ENCODE data around the gene LY6G6F. TPM values are rescaled to one million over a fixed set of nuclear protein-coding genes. Genes with fewer than 3 reads are reported as not detected.
A peak's percentile ranks its signal among the peaks of the same experiment; 100 is the strongest.

Gene LY6G6F
- total and polyA plus RNA-seq, 10 of the 15 experiments (the other 5 are each of a cell fraction or from before 2014, with no cell fraction given), result not detected

GRCh38 chr6:31734247-31734820 lies 27.7 kb downstream of the LY6G6F start (continued):
- no peak for TF ChIP-seq CUX1 (IDR thresholded peaks at IDR 0.05; ENCODE audit: insufficient replicate concordance, low read depth, low read length)
- no peak for TF ChIP-seq PAX8 (IDR thresholded peaks at IDR 0.05)
- TF ChIP-seq NFIC (IDR thresholded peaks at IDR 0.05; ENCODE audit: low read depth, low read length), result no peak
- TF ChIP-seq RFX5 (IDR thresholded peaks at IDR 0.05; ENCODE audit: low read depth, low read length), result no peak
- TF ChIP-seq IRF4 (IDR thresholded peaks at IDR 0.05; ENCODE audit: low read depth, low read length), result no peak
- TF ChIP-seq, protein P1, sequence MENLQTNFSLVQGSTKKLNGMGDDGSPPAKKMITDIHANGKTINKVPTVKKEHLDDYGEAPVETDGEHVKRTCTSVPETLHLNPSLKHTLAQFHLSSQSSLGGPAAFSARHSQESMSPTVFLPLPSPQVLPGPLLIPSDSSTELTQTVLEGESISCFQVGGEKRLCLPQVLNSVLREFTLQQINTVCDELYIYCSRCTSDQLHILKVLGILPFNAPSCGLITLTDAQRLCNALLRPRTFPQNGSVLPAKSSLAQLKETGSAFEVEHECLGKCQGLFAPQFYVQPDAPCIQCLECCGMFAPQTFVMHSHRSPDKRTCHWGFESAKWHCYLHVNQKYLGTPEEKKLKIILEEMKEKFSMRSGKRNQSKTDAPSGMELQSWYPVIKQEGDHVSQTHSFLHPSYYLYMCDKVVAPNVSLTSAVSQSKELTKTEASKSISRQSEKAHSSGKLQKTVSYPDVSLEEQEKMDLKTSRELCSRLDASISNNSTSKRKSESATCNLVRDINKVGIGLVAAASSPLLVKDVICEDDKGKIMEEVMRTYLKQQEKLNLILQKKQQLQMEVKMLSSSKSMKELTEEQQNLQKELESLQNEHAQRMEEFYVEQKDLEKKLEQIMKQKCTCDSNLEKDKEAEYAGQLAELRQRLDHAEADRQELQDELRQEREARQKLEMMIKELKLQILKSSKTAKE (IDR thresholded peaks at IDR 0.05; ENCODE audit: low read depth, poor library complexity, severe bottlenecking), result no peak
- no peak for TF ChIP-seq SREBF2 (IDR thresholded peaks at IDR 0.05; ENCODE audit: low read length)
- no peak for TF ChIP-seq ZNF274 (IDR thresholded peaks at IDR 0.05; ENCODE audit: insufficient read depth, insufficient read length)
- TF ChIP-seq MTA2 (IDR thresholded peaks at IDR 0.05; ENCODE audit: low read depth), result peak; percentile 57; the same call in 1 of the 2 replicates
- TF ChIP-seq CREM (IDR thresholded peaks at IDR 0.05; ENCODE audit: low read depth), result no peak
- TF ChIP-seq ATF7 (IDR thresholded peaks at IDR 0.05; ENCODE audit: low read depth), result peak; percentile 95; the same call in 1 of the 2 replicates
- TF ChIP-seq NBN (IDR thresholded peaks at IDR 0.05), result no peak
- no peak for TF ChIP-seq EED (IDR thresholded peaks at IDR 0.05; ENCODE audit: low read depth)
- TF ChIP-seq RB1 (IDR thresholded peaks at IDR 0.05; ENCODE audit: borderline replicate concordance), result no peak
- no peak for TF ChIP-seq TCF3 (IDR thresholded peaks at IDR 0.05; ENCODE audit: borderline replicate concordance, insufficient read depth, low read depth, low read length)
- TF ChIP-seq, protein P2, sequence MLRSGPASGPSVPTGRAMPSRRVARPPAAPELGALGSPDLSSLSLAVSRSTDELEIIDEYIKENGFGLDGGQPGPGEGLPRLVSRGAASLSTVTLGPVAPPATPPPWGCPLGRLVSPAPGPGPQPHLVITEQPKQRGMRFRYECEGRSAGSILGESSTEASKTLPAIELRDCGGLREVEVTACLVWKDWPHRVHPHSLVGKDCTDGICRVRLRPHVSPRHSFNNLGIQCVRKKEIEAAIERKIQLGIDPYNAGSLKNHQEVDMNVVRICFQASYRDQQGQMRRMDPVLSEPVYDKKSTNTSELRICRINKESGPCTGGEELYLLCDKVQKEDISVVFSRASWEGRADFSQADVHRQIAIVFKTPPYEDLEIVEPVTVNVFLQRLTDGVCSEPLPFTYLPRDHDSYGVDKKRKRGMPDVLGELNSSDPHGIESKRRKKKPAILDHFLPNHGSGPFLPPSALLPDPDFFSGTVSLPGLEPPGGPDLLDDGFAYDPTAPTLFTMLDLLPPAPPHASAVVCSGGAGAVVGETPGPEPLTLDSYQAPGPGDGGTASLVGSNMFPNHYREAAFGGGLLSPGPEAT (IDR thresholded peaks at IDR 0.05; ENCODE audit: low read depth), result no peak
- no peak for TF ChIP-seq ZNF217 (IDR thresholded peaks at IDR 0.05)
- no peak for TF ChIP-seq NFXL1 (IDR thresholded peaks at IDR 0.05; ENCODE audit: borderline replicate concordance)
- TF ChIP-seq, protein P3, sequence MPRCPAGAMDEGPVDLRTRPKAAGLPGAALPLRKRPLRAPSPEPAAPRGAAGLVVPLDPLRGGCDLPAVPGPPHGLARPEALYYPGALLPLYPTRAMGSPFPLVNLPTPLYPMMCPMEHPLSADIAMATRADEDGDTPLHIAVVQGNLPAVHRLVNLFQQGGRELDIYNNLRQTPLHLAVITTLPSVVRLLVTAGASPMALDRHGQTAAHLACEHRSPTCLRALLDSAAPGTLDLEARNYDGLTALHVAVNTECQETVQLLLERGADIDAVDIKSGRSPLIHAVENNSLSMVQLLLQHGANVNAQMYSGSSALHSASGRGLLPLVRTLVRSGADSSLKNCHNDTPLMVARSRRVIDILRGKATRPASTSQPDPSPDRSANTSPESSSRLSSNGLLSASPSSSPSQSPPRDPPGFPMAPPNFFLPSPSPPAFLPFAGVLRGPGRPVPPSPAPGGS (IDR thresholded peaks at IDR 0.05; ENCODE audit: borderline replicate concordance, insufficient read depth, low read depth, low read length, poor library complexity, severe bottlenecking), result no peak
- no peak for TF ChIP-seq ETV6 (conservative IDR thresholded peaks at IDR 0.05 in 1 of 2, IDR thresholded peaks at IDR 0.05 in 1 of 2; ENCODE audit: borderline replicate concordance in 1 of 2, low read depth in 1 of 2)

All from GM12878 (cell line).